ENCODE data around the gene CCL19. TPM values are rescaled to one million over a fixed set of nuclear protein-coding genes. Genes with fewer than 3 reads are reported as not detected.

The CCL19 gene
- polyA plus RNA-seq, 4 donors: 0.38 to 0.57 TPM; not detected in 2

- no peak for DNase-seq (ENCODE audit: low read depth in 4 of 4, low spot score in 3 of 4)
Observed at GRCh38 chr9:34642679-34643078, 48.4 kb downstream of the CCL19 start.

Other genes starting within 250 kb of the CCL19 start
- 10 to 100 TPM; 11.9 to 13.9 (median 12.5) TPM for gene FAM219A, start 232.7 kb downstream of the CCL19 start, polyA plus RNA-seq (ENCODE audit: insufficient read length in 4 of 4)
- 1 to 10 TPM in 3 of 4 donors, under 1 TPM in 1; 0.15 to 3.2 (median 2.0) TPM for gene DNAI1, start 232.5 kb downstream of the CCL19 start, polyA plus RNA-seq (ENCODE audit: insufficient read length in 4 of 4)
- gene ENHO, start 168.3 kb downstream of the CCL19 start, polyA plus RNA-seq (ENCODE audit: insufficient read length in 4 of 4): 1 to 10 TPM in 3 of 4 donors, under 1 TPM in 1; 0.82 to 3.6 (median 1.7) TPM
- gene CNTFR, start 101.6 kb downstream of the CCL19 start, polyA plus RNA-seq (ENCODE audit: insufficient read length in 4 of 4): 10 to 100 TPM; 31.8 to 90.7 (median 49.3) TPM
- 10 to 100 TPM; 13.1 to 30.3 (median 26.7) TPM for gene RPP25L, start 79.2 kb downstream of the CCL19 start, polyA plus RNA-seq (ENCODE audit: insufficient read length in 4 of 4)
- 100 to 1,000 TPM in 1 of 4 donors, 10 to 100 TPM in 3; 86.6 to 102 (median 94.2) TPM for gene DCTN3, start 70.8 kb downstream of the CCL19 start, polyA plus RNA-seq (ENCODE audit: insufficient read length in 4 of 4)
- gene ARID3C, start 62.2 kb downstream of the CCL19 start, polyA plus RNA-seq (ENCODE audit: insufficient read length in 4 of 4): under 1 TPM in 3 of 4 donors, not detected in 1; 0.11 to 0.22 (median 0.17) TPM
- 10 to 100 TPM; 46.1 to 58.9 (median 49.3) TPM for gene SIGMAR1, start 53.5 kb downstream of the CCL19 start, polyA plus RNA-seq (ENCODE audit: insufficient read length in 4 of 4)
- gene GALT, start 44.6 kb downstream of the CCL19 start, polyA plus RNA-seq (ENCODE audit: insufficient read length in 4 of 4): 10 to 100 TPM; 58.9 to 81.5 (median 66.0) TPM
- gene IL11RA, start 39.1 kb downstream of the CCL19 start, polyA plus RNA-seq (ENCODE audit: insufficient read length in 4 of 4): 100 to 1,000 TPM in 1 of 4 donors, 10 to 100 TPM in 3; 50.0 to 138 (median 66.6) TPM
- 1 to 10 TPM in 1 of 4 donors, under 1 TPM in 3; 0.59 to 1.1 (median 0.76) TPM for gene CCL27, start 28.6 kb downstream of the CCL19 start, polyA plus RNA-seq (ENCODE audit: insufficient read length in 4 of 4)
- 10 to 100 TPM in 3 of 4 donors, 1 to 10 TPM in 1; 8.0 to 28.2 (median 16.8) TPM for gene CCL21, start 18.9 kb upstream of the CCL19 start, polyA plus RNA-seq (ENCODE audit: insufficient read length in 4 of 4)

All from left renal pelvis (tissue), 4 donors.